PC-3 (cell line): ENCODE measurements around the gene ANKRD13B. TPM values are rescaled to one million over a fixed set of nuclear protein-coding genes. Genes with fewer than 3 reads are reported as not detected.

ENCODE experiments used
- ATAC-seq: fragments of 200-7000 bp; cut with Tn5 transposase; 2 replicates; pipeline ENCODE4 v1.9.1; 2020; ENCODE audit warnings: mild to moderate bottlenecking, moderate library complexity
- BruUV-seq: library from RNA; stranded (reverse); fragments of 400-500 nt; replicated peaks from 2 replicates; lab custom pipeline; 2021; lab: Mats Ljungman, UMichigan
- CTCF ChIA-PET: fragments of 300-600 bp; sonication (Branson Sonifier 250); formaldehyde crosslinking; loops from one replicate; lab custom pipeline; 2022; ENCODE audit warnings: antibody characterized with exemption; lab: Charles Lee
- POLR2A ChIA-PET: fragments of 300-600 bp; sonication (Branson Sonifier 250); formaldehyde crosslinking; loops from one replicate; lab custom pipeline; 2022; ENCODE audit warnings: antibody characterized with exemption; ENCODE audit not compliant: unreplicated experiment; lab: Charles Lee
- DNase-seq: peaks from one replicate; pipeline ENCODE4 v3.0.0-alpha.2; 2015
- H2AFZ ChIP-seq: fragments of 300-600 bp; sonication (generic); 2 replicates; pipeline ENCODE4 v1.6.0; 2016; ENCODE audit warnings: antibody characterized with exemption, low read length
- H3F3A ChIP-seq: fragments of 300-600 bp; sonication (generic); one replicate; pipeline ENCODE4 v1.6.0; 2017; ENCODE audit warnings: antibody characterized with exemption, low read length, control low read depth, mild to moderate bottlenecking; ENCODE audit not compliant: unreplicated experiment
- H3K27ac ChIP-seq: fragments of 300-600 bp; sonication (generic); 2 replicates; pipeline ENCODE4 v1.5.1; 2016; ENCODE audit warnings: mild to moderate bottlenecking, low read length
- H3K27me3 ChIP-seq: fragments of 300-600 bp; sonication (generic); 2 replicates; pipeline ENCODE4 v1.6.1; 2016; ENCODE audit warnings: low read length, mixed read lengths
- H3K36me3 ChIP-seq: fragments of 300-600 bp; sonication (generic); 2 replicates; pipeline ENCODE4 v1.6.1; 2016; ENCODE audit warnings: low read depth, mixed run types, low read length, mixed read lengths
- H3K4me1 ChIP-seq: fragments of 300-600 bp; sonication (generic); 2 replicates; pipeline ENCODE4 v1.5.1; 2016; ENCODE audit warnings: low read length; ENCODE audit not compliant: insufficient read depth
- H3K4me2 ChIP-seq: fragments of 300-600 bp; sonication (generic); 2 replicates; pipeline ENCODE4 v1.6.0; 2016; ENCODE audit warnings: low read length
- H3K4me3 ChIP-seq: fragments of 300-600 bp; sonication (generic); 2 replicates; pipeline ENCODE4 v1.5.1; 2016; ENCODE audit warnings: mild to moderate bottlenecking, low read length, mixed read lengths
- H3K79me2 ChIP-seq: fragments of 300-600 bp; sonication (generic); 2 replicates; pipeline ENCODE4 v1.6.1; 2017; ENCODE audit warnings: low read length, mixed read lengths
- H3K9ac ChIP-seq: fragments of 300-600 bp; sonication (generic); 2 replicates; pipeline ENCODE4 v1.6.0; 2016; ENCODE audit warnings: mild to moderate bottlenecking, low read length
- H3K9me2 ChIP-seq: fragments of 300-600 bp; sonication (generic); replicated peaks from 2 replicates; pipeline ENCODE4 v1.6.1; 2016; ENCODE audit warnings: mixed run types, low read length, mixed read lengths
- H3K9me3 ChIP-seq: fragments of 300-600 bp; sonication (generic); 2 replicates; pipeline ENCODE4 v1.6.1; 2016; ENCODE audit warnings: low read length, mixed read lengths
- H4K20me1 ChIP-seq: fragments of 300-600 bp; sonication (generic); 2 replicates; pipeline ENCODE4 v1.6.1; 2016; ENCODE audit warnings: low read length, mixed read lengths
- EZH2 ChIP-seq: fragments of 300-600 bp; sonication (generic); IDR thresholded peaks from one replicate; pipeline ENCODE4 v1.6.1; 2017; ENCODE audit warnings: antibody characterized with exemption, mild to moderate bottlenecking, low read length; ENCODE audit not compliant: unreplicated experiment
- EZH2phosphoT487 ChIP-seq: fragments of 300-600 bp; sonication (generic); IDR thresholded peaks from 2 replicates; pipeline ENCODE4 v1.6.1; 2018; ENCODE audit warnings: mild to moderate bottlenecking, antibody characterized with exemption, low read length, borderline replicate concordance
- intact Hi-C: fragments of 100-400 bp; cut with micrococcal nuclease; formaldehyde crosslinking; loops from 2 replicates; pipeline ENCODE4 v1.9.0; 2023
- total RNA-seq: library from RNA; depleted of rRNA; stranded (reverse); fragments of >200 nt; gene quantifications from 2 replicates; pipeline ENCODE4 v1.2.3, GENCODE V29; 2014
- TF ChIP-seq, protein P1 (sequence below): fragments of 300-600 bp; sonication (generic); conservative IDR thresholded peaks from 2 replicates; pipeline ENCODE4 v1.5.1; 2017; ENCODE audit warnings: antibody characterized with exemption, low read depth, mild to moderate bottlenecking, low read length

ANKRD13B gene
- total RNA-seq, 1 experiment from 2014 or later = 11.2 TPM

DNA sequence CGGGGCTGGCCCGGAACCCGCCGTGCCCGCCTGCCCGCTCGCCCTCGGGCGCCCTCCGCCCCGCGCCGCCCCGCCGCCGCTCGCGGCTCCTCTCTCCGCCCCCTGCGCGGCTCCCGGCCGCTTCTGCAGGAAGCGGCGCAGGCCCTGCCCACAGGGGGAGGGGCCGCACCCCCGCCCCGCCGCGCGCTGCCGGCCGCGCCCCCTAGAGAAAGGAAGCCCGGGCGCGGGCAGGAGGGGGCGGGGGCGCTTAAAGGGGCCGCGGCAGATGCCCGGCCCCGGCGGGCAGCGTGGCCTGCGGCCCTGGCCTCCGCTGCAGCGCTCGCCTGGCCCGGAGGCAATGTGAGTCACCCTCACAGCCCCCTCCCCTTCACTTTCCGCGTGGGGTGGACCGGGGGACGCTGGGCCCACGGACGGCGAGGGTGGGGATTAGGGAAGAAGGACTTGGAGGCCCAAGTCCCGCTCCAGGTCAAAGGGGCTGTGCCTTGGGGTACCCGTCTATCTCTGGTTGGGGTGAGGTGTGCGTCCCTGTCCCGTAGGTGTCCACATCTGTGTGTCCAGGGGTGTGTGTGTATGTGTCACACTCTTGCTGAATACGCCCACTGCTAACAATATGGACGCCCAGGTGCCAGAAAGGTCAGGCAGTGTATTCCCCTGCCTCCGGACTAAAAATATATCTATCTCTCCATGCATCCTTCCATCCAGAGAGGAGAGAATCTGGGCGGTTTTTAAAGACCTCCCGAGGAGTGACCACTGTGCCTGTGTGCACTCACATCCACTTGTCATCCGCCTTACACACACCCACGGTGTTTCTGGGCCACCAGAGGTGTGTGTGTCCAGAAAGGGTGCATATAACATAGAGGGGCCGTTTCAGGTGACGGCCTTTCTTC, 3.2 kb upstream of the ANKRD13B start, which contains the start of gene GIT1:
GIT1 (minus strand) TSS at position 125 of the 887 bp plus-strand sequence. CDS start 270 bp downstream, outside the sequence.
- Histone ChIP-seq H3K27me3 (no peaks in the 10 kb centered on the region), H2AFZ (peak within 1 kb of the TSS; percentile 95), H3K79me2 (peaks cover 47% of the 10 kb centered on the region), H4K20me1 (no peaks in the 10 kb centered on the region), H3K4me3 (peak within 1 kb of the TSS; percentile 89), H3F3A (no peaks in the 10 kb centered on the region), H3K9me2 (no peaks in the 10 kb centered on the region), H3K9me3 (no peaks in the 10 kb centered on the region), H3K4me1 (peaks cover 42% of the 10 kb centered on the region), H3K4me2 (peak within 1 kb of the TSS; percentile 99), H3K36me3 (no peaks in the 10 kb centered on the region), H3K9ac (peak within 1 kb of the TSS; percentile 70), H3K27ac (no peak within 1 kb of the TSS)
- intact Hi-C loops = no loop called here
- BruUV-seq = TSS peak; percentile 24
- TF ChIP-seq EZH2 (no peak), EZH2phosphoT487 (no peak)
- TF ChIP-seq, protein P1, sequence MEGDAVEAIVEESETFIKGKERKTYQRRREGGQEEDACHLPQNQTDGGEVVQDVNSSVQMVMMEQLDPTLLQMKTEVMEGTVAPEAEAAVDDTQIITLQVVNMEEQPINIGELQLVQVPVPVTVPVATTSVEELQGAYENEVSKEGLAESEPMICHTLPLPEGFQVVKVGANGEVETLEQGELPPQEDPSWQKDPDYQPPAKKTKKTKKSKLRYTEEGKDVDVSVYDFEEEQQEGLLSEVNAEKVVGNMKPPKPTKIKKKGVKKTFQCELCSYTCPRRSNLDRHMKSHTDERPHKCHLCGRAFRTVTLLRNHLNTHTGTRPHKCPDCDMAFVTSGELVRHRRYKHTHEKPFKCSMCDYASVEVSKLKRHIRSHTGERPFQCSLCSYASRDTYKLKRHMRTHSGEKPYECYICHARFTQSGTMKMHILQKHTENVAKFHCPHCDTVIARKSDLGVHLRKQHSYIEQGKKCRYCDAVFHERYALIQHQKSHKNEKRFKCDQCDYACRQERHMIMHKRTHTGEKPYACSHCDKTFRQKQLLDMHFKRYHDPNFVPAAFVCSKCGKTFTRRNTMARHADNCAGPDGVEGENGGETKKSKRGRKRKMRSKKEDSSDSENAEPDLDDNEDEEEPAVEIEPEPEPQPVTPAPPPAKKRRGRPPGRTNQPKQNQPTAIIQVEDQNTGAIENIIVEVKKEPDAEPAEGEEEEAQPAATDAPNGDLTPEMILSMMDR = no peak
- POLR2A ChIA-PET = no interaction called here
- DNase-seq (peak; percentile 85), ATAC-seq (peak; percentile 47)
- CTCF ChIA-PET = interaction anchor here (2.0 kb wide), 1 partner anchor 28 kb away, joined by 9 read pairs; no protein-coding TSS in a partner anchor

DNA sequence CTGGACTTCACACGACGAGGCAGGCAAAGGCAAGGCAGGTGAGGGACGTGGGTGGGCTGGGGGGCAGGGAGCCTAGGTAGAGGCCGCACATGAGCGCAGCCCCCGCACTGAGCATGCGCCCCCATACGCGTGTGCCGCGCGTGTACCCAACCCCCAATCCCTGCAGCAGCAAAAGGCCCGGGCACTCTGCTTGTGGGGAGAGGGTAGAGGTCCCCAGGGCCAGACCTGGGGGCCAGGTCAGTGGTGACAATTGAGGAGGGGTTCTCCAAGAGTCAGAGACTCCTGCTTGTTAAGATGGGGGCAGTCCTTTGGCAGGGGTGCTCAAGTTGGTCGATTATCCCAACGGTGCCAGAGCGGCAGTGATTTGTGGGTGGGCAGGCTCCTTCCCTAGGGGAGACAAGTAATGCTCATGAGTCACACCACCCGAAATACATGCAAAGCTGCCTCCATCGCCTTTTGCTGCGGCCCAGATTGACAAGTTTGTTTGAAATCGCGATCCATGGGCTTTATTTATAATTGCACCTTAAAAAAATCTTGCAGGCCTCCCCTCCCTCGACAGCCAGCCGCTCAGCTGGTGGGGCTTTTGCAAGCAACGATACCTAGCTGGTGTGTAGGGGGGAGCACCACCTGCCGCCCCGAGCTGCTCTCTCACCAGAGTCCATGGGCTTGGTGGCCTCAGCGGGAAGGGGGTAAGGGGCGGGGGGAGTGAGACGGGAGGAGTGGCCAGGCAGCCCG, 2.4 kb upstream of the ANKRD13B start:
- H3K79me2 ChIP-seq = peaks cover 40% of the 10 kb centered on the region
- no peak overlapping the region for H3K4me2 ChIP-seq
- no peaks in the 10 kb centered on the region for H3K36me3 ChIP-seq
- no peaks in the 10 kb centered on the region for H3F3A ChIP-seq
- intact Hi-C loops = no loop called here
- no TSS peak for BruUV-seq
- no peaks in the 10 kb centered on the region for H3K9me3 ChIP-seq
- H3K9me2 ChIP-seq = no peaks in the 10 kb centered on the region
- ATAC-seq (no peak), DNase-seq (no peak)
- H3K9ac ChIP-seq = no peak overlapping the region
- POLR2A ChIA-PET = interaction anchor here (0.7 kb wide), 1 partner anchor 10 kb away, joined by 9 read pairs; no protein-coding TSS in a partner anchor
- CTCF ChIA-PET = interaction anchor here (1.1 to 2.5 kb wide), 2 partner anchors 12 to 27 kb away, joined by 4 to 26 read pairs; no protein-coding TSS in a partner anchor
- 0 out of 2 replicates have a peak overlapping the region, but pooled peaks have one; percentile 95 for H2AFZ ChIP-seq
- peaks cover 49% of the 10 kb centered on the region for H3K4me1 ChIP-seq
- H4K20me1 ChIP-seq = no peaks in the 10 kb centered on the region
- no peak overlapping the region for H3K27ac ChIP-seq
- TF ChIP-seq, protein P1 = no peak
- TF ChIP-seq EZH2phosphoT487 = no peak
- no peak for TF ChIP-seq EZH2
- H3K27me3 ChIP-seq = no peaks in the 10 kb centered on the region
- no peak overlapping the region for H3K4me3 ChIP-seq
